Tibial artery (tissue), 4 donors: ENCODE results near the gene CFD.
A peak's percentile ranks its signal among the peaks of the same experiment; 100 is the strongest.

Experiments
- DNase-seq, 2 donors: peaks; one replicate each; pipeline ENCODE4 v3.0.0-alpha.2; 2019
- H3K27ac ChIP-seq, 2 donors: fragments of 200-600 bp; sonication (generic) in 1 of 2; 1 replicate in 1 of 2; 2 replicates in 1 of 2; pipeline ENCODE4 v1.5.1; 2018 to 2019; ENCODE audit warnings: mild to moderate bottlenecking in 1 of 2
- H3K27me3 ChIP-seq, 2 donors: fragments of 200-600 bp; sonication (generic) in 1 of 2; one replicate each; pipeline versions ENCODE4 v1.5.1 to v1.6.0; 2016 to 2019
- H3K36me3 ChIP-seq, 3 donors: fragments of 200-600 bp; sonication (generic) in 2 of 3; one replicate each; pipeline ENCODE4 v1.5.1; 2016 to 2019; ENCODE audit warnings: mild to moderate bottlenecking in 2 of 3
- H3K4me1 ChIP-seq, 4 donors: fragments of 200-600 bp; sonication (generic) in 2 of 4; 1 replicate in 3 of 4; 2 replicates in 1 of 4; pipeline ENCODE4 v1.5.1; 2016 to 2019
- H3K4me3 ChIP-seq, 2 donors: fragments of 200-600 bp; sonication (generic) in 1 of 2; 1 replicate in 1 of 2; 2 replicates in 1 of 2; pipeline ENCODE4 v1.5.1; 2018 to 2019; ENCODE audit warnings: mild to moderate bottlenecking in 2 of 2
- H3K9me3 ChIP-seq, 3 donors: fragments of 200-600 bp; sonication (generic) in 1 of 3; one replicate each; pipeline ENCODE4 v1.5.1; 2016 to 2019
- CTCF ChIP-seq, 2 experiments: fragments of 200-600 bp in 1 of 2; fragments of 450-650 bp in 1 of 2; IDR thresholded peaks; one replicate each; pipeline ENCODE4 v1.5.1; 2017 to 2019; ENCODE audit warnings: antibody characterized with exemption in 2 of 2, mild to moderate bottlenecking in 1 of 2, moderate library complexity in 1 of 2
- intact Hi-C: fragments of 100-400 bp; cut with DNase I; formaldehyde crosslinking; loops from one replicate; pipeline ENCODE4 v1.15.0; 2023; ENCODE audit warnings: low total_unique reads

CFD gene

GRCh38 chr19:821825-822503, 37.5 kb upstream of the CFD start, which contains the start of gene PLPPR3:
Gene PLPPR3, minus strand, starts transcription at chr19:821955. Its CDS starts 396 bp downstream, at chr19:821559.
- Histone ChIP-seq H3K27me3 (peaks cover 16 to 52% of the 10 kb centered on the region in 2 donors), H3K27ac (no peak within 1 kb of the TSS), H3K36me3 (no peaks in the 10 kb centered on the region), H3K9me3 (no peaks in the 10 kb centered on the region), H3K4me1 (peaks cover 0 to 15% (median 14%) of the 10 kb centered on the region in 4 donors), H3K4me3 (peak within 1 kb of the TSS in 1 of 2 donors; percentile 9)
- no peak for TF ChIP-seq CTCF (IDR thresholded peaks at IDR 0.05)
- intact Hi-C loops = no loop called here
- DNase-seq = no peak

GRCh38 chr19:823565-824121, 35.8 kb upstream of the CFD start:
- Histone ChIP-seq H3K27me3 (peaks cover 16 to 68% of the 10 kb centered on the region in 2 donors), H3K27ac (no peak overlapping the region), H3K4me3 (no peak overlapping the region), H3K4me1 (peaks cover 0 to 15% (median 14%) of the 10 kb centered on the region in 4 donors), H3K36me3 (no peaks in the 10 kb centered on the region), H3K9me3 (no peaks in the 10 kb centered on the region)
- TF ChIP-seq CTCF (IDR thresholded peaks at IDR 0.05) = no peak
- DNase-seq = no peak
- intact Hi-C loops = no loop called here

GRCh38 chr19:824885-825284, 34.6 kb upstream of the CFD start:
- intact Hi-C loops = no loop called here
- no peak overlapping the region for H3K4me3 ChIP-seq

GRCh38 chr19:825897-826644, 33.4 kb upstream of the CFD start:
- intact Hi-C loops = no loop called here
- no peak overlapping the region for H3K4me3 ChIP-seq
- H3K27ac ChIP-seq = no peak overlapping the region
- no peaks in the 10 kb centered on the region for H3K36me3 ChIP-seq
- H3K4me1 ChIP-seq = peaks cover 0 to 15% (median 14%) of the 10 kb centered on the region in 4 donors
- TF ChIP-seq CTCF (IDR thresholded peaks at IDR 0.05) = no peak
- no peak for DNase-seq
- H3K9me3 ChIP-seq = no peaks in the 10 kb centered on the region
- peaks cover 16 to 85% of the 10 kb centered on the region in 2 donors for H3K27me3 ChIP-seq

More at GRCh38 chr19:824885-825284, 34.6 kb upstream of the CFD start:
- Histone ChIP-seq H3K27me3 (peaks cover 16 to 77% of the 10 kb centered on the region in 2 donors), H3K36me3 (no peaks in the 10 kb centered on the region), H3K9me3 (no peaks in the 10 kb centered on the region), H3K4me1 (peaks cover 0 to 15% (median 14%) of the 10 kb centered on the region in 4 donors), H3K27ac (no peak overlapping the region)
- no peak for DNase-seq
- TF ChIP-seq CTCF (IDR thresholded peaks at IDR 0.05) = no peak

- no peaks in the 10 kb centered on the region for H3K36me3 ChIP-seq
- no peak for TF ChIP-seq CTCF (IDR thresholded peaks at IDR 0.05)
- H3K27me3 ChIP-seq = peaks cover 5 to 83% of the 10 kb centered on the region in 2 donors
- peaks cover 0 to 3% (median 2%) of the 10 kb centered on the region in 4 donors for H3K4me1 ChIP-seq
- H3K4me3 ChIP-seq = no peak overlapping the region
- no peak for DNase-seq
- intact Hi-C loops = no loop called here
- no peaks in the 10 kb centered on the region for H3K9me3 ChIP-seq
- H3K27ac ChIP-seq = no peak overlapping the region
Observed at GRCh38 chr19:827314-827709, 32.2 kb upstream of the CFD start.
